Urothelium cell line (cell line): ENCODE results near the gene FZD2.
"Not testable (repeated sequence)": the region's sequence is repeated elsewhere in the genome, so short reads cannot be mapped to it uniquely, and the experiment has no call there.

Experiments used
- DNase-seq: peaks from one replicate; pipeline ENCODE4 v3.0.0; 2011; ENCODE audit warnings: low spot score, mixed read lengths
- FAIRE-seq: peaks from 2 replicates; lab custom pipeline; 2011; peaks lifted over from hg19 to GRCh38; lab: Jason Lieb, UNC

FZD2 gene

GRCh38 chr17:44556832-44557606 is at the start of gene FZD2:
Gene FZD2 (plus strand): TSS chr17:44557484. CDS start chr17:44557689, 205 bp downstream.
- peak; percentile 37 for FAIRE-seq
- DNase-seq: peak; percentile 97

DNA sequence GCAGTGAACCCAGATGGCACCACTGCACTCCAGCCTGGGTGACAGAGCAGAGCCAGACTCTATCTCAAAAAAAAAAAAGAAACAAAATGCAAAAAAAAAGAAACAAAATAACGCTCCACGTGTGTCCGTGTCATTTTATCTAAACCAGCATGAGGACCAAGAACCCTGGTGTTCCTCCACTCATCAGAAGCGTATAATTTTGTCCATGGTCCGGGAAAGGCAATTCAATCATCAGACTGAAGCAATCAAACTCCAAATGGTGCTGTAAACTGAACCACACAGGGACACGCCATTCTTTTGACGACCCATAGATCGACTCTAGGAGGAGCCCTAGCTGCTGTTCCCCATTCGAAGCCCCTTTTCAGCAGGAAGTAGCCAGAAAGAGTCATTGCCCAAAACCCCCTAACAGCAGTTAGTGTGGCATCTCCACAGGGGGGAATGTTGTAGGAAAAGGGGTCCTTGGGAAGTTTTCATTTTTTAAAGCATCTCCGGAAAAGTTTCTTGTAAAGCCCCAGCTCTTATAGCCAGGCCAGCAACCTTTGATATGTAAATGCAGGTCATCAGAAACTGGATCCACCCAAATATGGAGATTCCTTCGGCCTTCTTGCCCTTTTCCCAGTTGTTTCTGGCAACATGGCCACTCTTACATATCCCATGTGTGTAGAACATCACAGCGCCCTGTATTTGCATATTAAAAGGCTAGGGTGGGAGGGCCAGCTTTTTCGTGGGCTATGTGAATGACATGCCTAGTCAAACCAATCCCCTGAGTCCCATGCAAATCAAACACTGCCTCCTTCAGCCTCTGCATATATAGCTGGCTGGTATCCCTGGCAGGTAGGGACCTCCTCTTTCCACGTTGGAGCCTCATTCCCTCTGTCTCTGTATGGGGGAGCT is 45.8 kb upstream of the FZD2 start:
- FAIRE-seq, DNase-seq: not testable (repeated sequence)

DNA sequence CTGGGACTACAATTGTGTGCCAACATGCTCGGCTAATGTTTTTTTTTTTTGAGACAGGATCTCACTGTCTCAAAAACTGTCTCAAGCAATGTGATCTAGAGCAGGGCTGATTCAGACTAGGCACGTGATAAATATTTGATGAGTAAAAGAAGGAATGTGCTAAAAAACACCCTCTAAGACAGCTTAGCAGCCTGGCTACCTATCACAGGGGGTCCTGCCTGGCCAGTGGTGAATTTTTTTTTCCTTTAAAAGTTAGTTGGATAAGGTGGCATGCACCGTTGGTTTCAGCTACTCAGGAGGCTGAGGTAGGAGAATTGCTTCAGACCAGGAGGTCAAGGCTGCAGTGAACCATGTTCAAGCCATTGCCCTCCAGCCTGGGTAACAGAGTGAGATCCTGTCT is 39.3 kb upstream of the FZD2 start:
- DNase-seq (no peak), FAIRE-seq (no peak)

- FAIRE-seq (no peak), DNase-seq (no peak)
Observed at GRCh38 chr17:44522883-44523671, 34.2 kb upstream of the FZD2 start.

DNA sequence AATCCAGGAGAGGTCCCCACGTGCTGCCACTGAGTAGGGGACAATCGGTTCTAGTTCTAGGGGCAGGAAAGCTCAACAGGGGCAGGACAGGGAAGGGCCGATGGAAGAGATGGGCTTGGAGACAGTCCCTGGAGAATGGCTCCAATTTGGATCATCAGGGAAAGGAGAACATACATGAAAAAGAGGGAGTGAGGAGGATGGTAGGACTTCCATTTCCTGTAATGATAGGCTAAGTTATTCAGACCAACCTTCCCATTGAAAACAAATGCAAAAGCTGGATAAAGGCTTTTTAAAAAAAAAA is 33.7 kb upstream of the FZD2 start:
- no peak for DNase-seq
- FAIRE-seq: no peak

GRCh38 chr17:44527102-44527501 is 30.2 kb upstream of the FZD2 start:
- DNase-seq (no peak), FAIRE-seq (no peak)

GRCh38 chr17:44527954-44528353 is 29.3 kb upstream of the FZD2 start:
- FAIRE-seq: no peak
- no peak for DNase-seq

- FAIRE-seq (no peak), DNase-seq (no peak)
Observed at GRCh38 chr17:44529864-44530263, 27.4 kb upstream of the FZD2 start.

GRCh38 chr17:44530896-44531418 is 26.3 kb upstream of the FZD2 start:
- no peak for FAIRE-seq
- DNase-seq: no peak

- no peak for FAIRE-seq
- peak; percentile 92 for DNase-seq
Observed at GRCh38 chr17:44533533-44534246, 23.6 kb upstream of the FZD2 start.

DNA sequence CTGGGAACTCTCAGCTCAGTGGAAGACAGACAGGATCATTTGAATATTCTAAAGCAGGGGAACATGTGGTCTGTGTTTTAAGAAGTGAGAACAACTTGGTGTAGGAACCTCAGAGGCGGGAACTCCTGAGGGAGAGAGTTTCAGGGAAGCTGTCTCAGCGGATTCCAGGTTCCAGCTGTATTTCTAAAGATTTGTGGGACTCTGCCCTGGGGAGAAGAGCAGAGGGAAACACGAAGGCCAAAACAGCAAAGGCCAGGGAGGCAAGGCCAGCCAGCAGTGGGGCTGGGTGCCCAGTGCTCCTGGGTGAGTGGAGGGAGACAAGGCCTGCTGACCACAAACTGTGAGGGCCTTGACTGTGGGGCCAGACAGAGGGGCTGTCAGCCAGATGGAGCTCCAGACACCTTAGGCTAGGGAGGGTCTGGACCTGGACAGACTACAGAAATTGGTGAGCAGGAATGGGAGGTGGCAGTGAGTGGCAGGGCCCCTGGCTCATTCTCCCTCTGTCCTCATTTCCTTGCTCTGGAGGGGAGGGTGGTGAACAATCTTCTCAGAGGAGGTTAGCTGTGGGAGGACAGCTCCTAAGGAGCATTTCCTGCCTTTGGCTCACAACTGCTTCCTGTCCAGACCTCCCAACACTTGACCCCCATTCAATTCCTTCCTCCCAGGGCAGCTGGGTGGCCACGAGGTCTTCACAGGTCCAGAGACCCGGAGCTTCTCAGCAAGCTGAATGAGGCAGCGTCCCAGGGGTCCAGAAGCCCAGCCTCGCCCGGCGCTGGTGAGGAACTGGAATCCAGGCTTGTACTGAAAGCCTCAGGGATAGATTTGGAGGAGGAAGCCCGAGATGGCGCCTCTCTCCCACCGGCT is 21.0 kb upstream of the FZD2 start:
- DNase-seq: no peak
- FAIRE-seq: no peak

DNA sequence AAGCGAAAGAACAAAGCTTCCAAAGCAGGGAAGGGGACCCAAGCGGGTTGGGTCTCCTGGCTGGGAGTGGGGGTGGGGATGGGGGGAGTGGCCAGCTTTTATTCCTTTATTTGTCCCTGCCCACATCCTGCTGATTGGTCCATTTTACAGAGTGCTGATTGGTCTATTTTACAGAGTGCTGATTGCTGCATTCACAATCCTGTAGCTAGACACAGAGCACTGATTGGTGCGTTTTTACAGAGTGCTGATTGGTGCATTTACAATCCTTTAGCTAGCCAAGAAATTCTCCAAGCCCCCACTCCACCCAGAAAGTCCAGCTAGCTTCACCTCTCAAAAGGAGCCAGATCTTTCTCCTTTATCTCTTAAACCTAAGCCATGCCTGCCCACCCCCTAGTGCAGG is 19.4 kb upstream of the FZD2 start:
- not testable (repeated sequence) for FAIRE-seq, DNase-seq

DNA sequence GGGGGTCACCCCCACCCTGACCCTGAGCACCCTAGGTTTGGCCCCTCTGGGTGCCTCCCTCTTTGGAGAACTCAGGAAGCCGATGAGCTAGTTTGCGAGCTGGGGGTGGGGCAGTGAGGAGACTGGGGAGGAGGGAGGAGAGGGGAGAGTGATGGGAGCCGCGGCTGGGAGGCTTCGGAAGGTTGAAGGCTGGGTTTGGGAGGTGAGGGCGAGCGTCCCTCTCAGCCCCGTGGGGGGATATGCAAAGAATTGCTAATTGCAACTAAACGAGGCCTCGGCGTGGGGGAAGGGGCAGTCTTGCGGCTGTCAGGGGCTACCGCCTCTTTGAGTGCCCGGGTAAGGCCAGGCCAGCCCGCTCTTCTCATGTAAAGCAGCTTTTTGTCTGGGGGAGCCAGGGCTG is 17.6 kb upstream of the FZD2 start:
- FAIRE-seq (no peak), DNase-seq (no peak)

GRCh38 chr17:44540246-44541084 is 16.8 kb upstream of the FZD2 start:
- DNase-seq (no peak), FAIRE-seq (no peak)

- no peak for DNase-seq
- FAIRE-seq: peak; percentile 9
Observed at GRCh38 chr17:44541884-44542581, 15.3 kb upstream of the FZD2 start.

GRCh38 chr17:44543213-44543904 is 13.9 kb upstream of the FZD2 start:
- FAIRE-seq (no peak), DNase-seq (peak; percentile 84)

DNA sequence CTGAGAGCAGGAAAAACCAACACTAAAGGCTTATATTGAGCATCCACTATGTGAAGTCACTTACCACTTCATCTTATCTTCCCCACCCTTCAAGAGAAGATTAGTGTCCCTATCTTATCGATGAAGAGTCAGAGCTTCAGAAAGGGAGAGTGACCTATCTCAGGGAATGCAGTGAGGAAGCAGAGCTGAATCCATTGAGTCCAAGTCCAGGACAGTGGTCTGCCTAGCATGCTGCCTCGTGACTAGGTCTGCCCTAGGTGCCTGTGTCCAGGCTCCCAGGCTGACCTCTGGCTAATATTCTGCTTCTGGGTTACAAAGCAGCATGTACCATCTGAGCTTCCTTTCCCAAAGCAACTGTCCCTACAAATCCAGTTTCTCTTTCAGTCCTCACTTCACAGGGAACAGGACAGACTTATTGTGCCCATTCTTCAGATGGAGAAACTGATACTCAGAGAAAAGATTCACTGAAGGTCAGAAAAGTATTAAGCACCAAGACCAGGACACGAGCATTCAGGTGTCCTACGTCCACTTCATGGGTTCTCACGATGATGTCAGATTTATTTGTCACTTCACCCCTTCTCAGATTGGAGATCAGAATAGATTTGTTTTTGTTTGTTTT is 13.3 kb upstream of the FZD2 start:
- DNase-seq (no peak), FAIRE-seq (peak; percentile 42)
